Right ventricle myocardium superior (tissue), 1 donor: ENCODE data around the gene RNF141. TPM values are rescaled to one million over a fixed set of nuclear protein-coding genes. Genes with fewer than 3 reads are reported as not detected.
A peak's percentile ranks its signal among the peaks of the same experiment; 100 is the strongest.

ENCODE experiments used
- ATAC-seq: fragments of 200-7000 bp; cut with Tn5 transposase; one replicate; pipeline ENCODE4 v1.9.1; 2020; ENCODE audit warnings: mild to moderate bottlenecking; ENCODE audit not compliant: poor library complexity
- DNase-seq: peaks from one replicate; pipeline ENCODE4 v3.0.0-alpha.2; 2020
- intact Hi-C: fragments of 100-400 bp; cut with DNase I; formaldehyde crosslinking; loops from one replicate; pipeline ENCODE4 v1.11.2; 2022
- total RNA-seq: library from RNA; stranded (reverse); fragmentation: NEBNext Ultra II Directional; extraction: Animal tissue kit (Norgen Biotek cat#: 25700); gene quantifications from one replicate; pipeline ENCODE4 v1.2.1, GENCODE V29; 2021
- donor health status: DM: no; HTN: yes; CAD: no; lungs with severe emphysema.

Gene RNF141
- total RNA-seq, 1 donor from 2014 or later = 41.4 TPM

DNA sequence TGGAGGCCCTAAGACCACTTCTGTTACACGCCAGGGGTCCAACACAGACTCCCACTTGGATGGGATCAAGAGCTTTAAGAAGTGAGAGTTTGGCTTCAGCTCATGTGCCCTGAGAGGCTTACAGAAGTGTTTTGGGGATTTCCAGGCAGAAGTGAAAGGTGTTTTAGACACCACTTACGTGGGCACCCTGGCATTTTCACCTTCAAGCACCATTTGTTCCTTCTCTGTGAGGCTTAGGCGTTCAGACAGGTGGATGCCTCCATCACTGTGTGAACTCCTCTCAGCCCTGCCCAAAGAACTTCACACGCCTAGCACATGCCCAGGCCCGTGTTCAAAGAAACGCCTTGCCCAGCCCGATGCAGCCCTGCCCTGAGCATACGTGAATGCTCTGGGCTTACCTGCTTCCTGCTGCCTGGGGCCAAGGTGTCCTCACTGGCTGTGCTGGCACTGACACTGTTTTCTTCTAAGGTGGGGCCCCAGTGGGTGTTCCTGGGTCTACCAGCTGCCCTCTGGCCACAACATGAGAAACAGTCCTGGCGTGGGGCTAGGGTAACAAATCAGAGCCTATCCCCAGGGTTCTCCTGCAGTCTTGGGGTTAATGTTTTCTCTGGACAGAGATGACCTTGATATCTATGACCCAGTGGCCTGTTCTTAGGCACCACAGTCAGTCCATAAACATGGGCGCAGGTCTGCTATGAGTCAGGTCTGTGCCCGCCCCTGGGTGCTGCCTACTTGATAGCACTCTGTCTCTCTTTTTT lies 51.9 kb downstream of the RNF141 start:
- DNase-seq (no peak), ATAC-seq (no peak)
- intact Hi-C loops = no loop called here

DNA sequence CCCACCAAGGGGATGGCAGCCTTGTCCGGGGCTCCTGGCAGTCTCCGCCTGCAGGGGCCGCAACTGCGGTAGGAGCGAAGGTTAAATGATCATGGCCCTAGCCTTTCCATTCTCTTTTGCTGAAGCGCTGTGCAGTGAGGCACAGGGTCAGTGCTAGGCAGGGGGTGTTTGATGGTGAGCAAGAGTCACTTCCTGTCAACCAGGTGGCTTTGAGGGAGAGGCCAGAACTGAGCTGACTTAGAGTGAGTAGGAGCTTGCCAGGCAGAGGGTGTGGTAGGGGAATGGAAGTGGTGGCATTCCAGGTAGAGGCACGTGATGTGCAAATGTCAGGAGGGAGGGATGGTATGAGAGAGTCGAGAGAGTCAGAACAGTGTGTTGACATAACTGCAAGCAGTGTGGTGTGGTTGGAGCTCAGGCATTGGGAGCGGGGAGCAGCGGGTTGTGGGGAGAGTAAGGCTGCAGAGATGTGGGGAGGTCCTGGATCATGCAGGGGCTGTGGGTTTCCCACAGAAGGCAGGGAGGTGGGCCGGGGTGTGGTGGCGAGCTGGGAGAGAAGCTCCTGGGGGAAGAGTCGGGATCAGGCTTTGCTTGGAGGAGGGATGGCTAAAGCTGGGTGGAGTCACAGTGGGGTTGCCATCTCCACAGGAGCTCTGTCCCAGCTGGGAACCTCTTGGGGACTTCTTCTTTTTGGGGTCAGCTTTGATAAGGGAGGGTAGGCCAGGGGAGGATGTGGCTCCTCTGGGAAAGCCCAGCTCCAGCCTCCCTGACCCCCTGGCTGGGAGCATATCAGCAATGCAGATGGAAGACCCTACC lies 52.7 kb downstream of the RNF141 start:
- ATAC-seq (no peak), DNase-seq (no peak)
- intact Hi-C loops = no loop called here

DNA sequence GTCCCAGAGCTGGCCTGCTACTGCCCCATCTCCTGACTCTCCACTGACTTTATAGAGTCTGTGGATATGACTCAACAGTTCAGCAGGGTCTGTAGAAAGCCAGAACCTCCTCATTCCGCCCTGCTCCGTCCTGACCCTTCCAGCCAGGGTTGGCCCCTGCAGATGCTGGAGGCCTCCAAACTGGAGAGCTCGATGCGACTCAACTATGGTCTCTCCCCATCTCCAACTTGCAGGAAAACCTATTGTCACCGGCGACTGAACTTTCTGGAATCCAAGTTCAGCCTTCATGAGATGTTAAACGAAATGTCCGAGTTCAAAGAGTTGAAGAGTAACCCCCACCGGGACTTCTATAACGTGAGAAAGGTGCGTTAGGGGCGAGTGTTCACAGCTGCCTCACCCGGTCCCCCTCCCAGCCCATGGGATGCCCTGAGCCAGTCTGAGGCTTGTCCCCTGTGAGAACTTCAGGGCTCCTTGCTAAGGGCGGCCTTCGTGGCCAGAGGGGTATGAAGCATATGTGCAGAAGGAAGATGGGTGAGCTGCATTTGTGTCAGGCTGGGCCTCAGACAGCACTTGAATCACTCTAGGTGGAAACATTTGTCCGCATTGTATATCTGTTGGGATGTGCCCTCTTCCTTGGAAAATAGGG lies 53.9 kb downstream of the RNF141 start:
- DNase-seq (no peak), ATAC-seq (no peak)
- intact Hi-C loops = no loop called here

DNA sequence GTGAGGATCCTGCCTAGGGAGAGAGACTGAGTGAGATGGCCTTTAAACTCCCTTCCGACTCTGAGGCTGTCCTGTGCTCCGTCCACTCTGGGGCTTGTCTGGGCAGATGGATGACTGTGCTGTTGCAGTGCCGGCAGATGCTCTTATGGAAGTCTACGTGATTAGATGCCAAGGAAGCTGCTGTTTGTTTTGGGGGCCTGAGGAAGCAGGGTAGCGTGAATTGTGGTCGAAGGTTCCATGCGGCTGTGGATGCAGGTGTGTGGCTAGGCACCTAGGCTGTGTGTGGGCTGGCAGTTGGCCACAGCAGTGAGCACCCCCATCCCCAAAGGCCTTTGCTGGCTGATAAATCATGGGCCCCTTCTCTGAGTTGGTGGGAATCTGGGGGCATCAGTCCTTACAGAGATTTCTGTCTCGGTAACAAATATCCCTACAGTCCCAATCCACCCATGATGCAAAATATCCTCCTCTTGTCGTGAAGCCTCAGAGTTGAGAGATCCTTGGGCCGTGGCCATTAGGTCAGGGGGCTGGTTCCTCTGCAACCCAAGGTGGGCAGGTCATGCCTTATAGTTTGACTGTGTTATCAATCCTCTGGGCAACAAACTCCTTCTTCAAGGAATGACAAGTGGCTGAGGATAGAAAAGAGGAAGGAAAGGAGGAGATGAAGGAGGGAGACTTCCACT lies 54.7 kb downstream of the RNF141 start:
- DNase-seq (no peak), ATAC-seq (no peak)
- intact Hi-C loops = no loop called here

DNA sequence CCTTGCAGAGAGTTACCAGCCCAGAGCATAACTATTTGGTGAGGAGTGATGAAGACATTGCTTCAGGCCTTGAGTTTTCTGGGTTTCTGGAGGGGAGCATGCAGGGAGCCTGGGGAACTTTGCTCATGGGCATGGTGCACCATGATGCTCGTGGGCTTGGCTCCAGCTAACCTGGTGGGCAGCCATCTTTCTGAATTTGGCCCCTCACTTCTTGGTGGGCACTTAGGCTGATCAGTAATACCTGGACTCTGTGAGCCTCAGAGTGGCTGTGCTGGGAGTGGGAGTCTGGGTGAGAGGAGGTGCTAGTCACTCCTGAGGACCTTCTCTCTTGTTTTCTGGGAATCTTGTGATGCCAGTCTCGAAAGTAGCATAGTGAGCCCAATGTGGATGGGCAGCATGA lies 55.3 kb downstream of the RNF141 start:
- intact Hi-C loops = no loop called here
- no peak for DNase-seq

DNA sequence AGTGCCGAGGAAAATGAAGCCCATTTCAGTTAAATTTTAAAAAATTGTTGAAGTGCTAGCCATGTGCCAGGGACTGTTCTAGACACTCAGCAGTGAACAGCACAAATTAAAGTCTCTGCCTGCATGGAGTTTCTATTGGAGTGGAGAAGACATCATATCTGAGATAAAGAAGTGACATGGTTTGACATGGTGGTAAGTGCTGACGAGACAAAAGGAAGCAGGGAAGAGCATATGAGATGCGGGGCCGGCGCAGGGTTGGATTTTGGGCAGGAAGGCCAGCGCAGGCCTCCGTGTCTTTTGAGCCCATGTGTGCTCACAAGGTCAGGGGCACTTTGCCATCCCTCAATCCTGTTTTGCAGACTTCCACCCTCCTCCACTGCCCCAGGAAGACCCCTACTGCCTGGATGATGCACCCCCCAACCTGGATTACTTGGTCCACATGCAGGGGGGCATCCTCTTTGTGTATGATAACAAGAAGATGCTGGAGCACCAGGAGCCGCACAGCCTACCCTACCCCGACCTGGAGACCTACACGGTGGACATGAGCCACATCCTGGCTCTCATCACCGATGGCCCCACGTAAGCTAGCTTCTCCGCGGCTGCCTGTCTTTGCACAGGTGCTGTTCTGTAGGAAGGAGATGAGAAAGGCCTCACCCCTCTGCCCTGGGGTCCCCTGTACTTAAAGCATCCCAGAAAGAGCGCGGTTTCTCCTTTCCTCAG lies 56.4 kb downstream of the RNF141 start:
- DNase-seq = no peak
- intact Hi-C loops = no loop called here
- no peak for ATAC-seq

More for the DNA sequence above, 55.3 kb downstream of the RNF141 start:
- ATAC-seq = no peak

DNA sequence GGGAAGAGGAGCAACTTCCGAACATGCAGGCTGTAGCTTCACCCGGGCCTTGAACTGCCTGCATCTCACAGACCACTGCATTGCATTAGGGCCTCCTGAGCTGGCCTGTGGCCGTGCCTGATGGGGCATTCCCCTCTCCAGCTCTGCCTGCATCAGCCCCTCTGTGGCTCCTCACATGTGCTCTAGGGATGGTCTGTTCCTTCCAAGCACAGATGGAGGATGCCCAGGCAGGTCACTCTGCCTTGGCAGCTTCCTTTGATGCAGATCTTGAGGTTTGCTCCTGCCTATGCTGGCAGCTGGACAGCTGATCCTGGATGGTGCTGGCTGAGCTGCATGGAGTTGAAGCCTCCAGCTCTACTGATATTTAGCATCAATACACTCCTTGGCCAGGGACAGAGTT lies 57.4 kb downstream of the RNF141 start:
- no peak for ATAC-seq
- intact Hi-C loops = no loop called here
- no peak for DNase-seq

DNA sequence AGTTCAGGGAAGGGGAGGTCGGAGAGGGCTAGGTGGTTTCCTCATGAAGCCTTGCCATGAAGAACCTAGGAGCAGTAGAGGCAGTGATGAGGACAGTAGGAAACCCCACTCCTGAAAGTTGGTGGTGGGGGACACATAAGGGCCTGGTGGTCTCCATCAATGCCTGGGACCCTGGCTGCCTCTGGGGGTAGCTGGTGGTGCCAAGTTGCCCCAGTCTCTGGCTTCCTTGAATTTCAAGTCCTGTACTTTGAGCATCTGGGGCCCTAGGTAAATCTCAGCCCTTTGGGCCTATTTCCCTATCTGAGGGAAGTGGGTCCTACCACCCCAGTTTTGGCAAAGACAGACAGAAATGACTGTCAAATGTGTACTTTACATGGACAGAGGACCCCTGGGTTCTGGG lies 57.8 kb downstream of the RNF141 start:
- intact Hi-C loops = no loop called here

DNA sequence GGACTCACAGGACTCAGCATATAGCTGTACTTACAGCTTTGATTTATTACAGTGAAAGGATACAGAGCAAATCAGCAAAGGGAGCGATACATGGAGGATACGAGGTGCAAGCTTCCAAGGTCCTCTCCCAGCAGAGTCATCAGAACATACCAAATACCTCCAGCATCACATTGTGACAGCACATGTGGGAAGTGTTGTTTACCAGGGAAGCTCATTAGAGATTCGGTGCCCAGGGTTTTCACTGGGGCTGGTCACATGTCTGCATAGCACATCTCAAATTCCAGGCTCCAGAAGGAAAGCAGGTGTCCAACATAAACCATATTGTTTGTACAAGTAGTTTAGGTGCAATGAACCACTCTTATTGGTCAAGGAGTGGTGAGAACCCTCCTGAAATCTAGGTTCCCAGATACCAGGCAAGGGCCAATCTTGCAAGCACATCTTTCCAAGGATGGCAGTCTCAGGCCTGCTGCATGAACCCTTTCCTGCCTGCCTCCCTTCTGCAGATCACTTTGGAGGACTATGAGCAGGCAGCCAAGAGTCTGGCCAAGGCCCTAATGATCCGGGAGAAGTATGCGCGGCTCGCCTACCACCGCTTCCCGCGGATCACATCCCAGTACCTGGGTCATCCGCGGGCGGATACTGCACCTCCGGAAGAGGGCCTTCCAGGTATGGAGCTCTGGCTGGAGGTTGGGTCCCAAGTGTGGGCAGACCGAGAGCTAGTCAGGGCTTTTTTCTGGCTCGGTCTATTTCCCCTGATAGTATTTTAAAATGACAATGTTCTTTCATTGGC lies 59.2 kb downstream of the RNF141 start:
- DNase-seq (no peak), ATAC-seq (no peak)
- intact Hi-C loops = no loop called here

More for the DNA sequence above, 57.8 kb downstream of the RNF141 start:
- no peak for ATAC-seq
- DNase-seq = no peak

DNA sequence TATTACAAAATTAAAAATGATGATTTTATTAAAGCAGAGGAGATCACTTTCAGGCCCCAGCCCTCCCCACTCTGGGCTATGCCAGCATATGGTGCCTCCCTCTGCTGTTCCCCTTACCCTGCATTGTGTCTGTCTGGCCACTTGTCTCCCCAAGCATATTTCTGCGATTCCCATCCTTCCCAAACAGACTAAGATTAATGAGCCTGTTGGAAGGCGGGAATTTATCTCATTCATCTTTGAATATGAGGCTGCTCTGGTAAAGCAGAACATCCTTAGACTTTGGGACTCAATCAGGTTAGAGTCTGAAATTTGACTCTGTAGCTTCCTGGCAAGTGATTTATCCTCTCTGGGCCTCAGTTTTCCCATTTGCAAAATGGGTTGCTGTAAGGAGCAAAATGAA lies 60.2 kb downstream of the RNF141 start:
- DNase-seq (no peak), ATAC-seq (no peak)
- intact Hi-C loops = no loop called here

DNA sequence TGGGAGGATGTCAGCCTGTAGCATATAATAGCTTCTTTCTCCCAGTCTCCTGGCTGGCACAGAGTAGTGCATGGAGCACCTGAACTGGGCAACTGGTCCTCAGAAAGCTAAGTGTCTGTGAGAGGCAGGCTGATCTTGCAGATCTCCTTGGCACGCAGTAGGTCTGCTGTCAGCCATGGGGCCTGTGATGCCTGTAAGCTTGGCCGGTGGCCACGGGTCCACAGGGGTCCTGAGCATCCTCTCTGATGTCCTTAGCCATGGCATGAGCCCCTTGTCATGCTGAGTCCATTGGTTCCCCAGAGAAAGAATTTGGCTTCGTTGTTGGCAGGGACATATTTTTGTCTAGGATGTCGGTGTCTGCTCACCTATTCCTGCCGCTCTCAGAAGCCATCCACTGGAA lies 61.0 kb downstream of the RNF141 start:
- ATAC-seq (no peak), DNase-seq (no peak)
- intact Hi-C loops = no loop called here

DNA sequence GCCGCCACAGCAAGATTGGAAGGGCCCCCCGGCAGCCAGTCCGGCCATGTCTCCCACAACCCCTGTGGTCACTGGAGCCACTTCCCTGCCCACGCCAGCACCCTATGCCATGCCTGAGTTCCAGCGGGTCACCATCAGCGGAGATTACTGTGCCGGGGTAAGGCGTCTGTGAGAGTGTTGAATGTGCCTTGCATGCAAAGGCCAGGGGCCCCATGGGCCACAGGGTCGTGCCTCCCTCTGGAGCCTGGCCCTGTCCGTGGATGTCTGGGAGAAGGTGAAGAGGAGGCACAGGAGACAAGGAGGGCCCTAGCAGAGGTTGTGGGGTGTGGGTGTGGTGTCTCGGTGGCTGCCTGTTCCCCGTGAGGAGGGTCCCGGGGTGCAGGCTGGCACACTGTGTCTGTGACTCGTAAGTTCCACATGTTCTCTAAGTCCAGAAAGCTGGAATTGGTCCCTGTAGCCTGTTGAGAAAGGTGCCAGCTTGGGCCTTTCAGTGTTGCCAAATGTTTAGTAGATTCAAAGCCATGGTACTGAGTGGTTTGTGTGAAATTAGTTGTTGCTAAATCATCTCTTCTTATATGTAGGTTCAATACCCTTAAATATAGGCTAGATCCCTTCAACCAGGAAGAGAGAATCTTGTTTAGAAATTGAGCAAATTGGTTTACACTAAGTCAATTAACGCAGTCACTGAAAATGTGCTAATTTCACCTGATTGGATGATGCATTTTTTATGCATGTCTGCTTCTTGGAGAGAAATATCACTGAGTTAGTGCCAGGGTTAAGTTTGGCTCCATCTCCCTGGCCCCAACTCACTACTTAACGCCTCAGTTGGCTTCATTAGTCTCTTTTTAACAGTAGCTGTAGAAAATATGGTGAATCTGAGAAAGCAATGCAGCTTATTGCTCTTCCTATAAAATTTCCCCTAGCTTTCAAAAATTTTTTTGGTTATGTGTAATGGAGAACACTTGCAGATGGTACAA lies 62.1 kb downstream of the RNF141 start:
- peak; percentile 25 for ATAC-seq
- intact Hi-C loops = no loop called here
- no peak for DNase-seq

DNA sequence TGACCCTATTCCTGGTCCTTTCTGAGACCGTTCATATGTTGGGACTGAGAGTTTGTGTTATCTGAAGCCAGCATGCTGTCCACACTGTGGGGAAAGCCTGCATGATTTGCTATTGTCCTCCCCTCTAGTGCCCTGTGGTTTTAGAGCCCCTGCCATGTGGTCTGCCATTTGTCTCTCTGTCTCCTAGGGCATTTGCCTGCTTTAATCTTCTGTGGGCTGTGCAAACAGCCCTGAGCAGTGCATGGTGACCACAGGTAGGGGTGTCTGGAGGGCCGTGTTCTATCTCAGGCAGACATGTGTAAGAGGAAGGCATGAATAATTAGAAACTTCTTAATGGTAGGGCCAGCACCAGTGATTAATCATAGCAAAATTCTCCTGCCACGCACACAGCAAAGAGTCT lies 62.9 kb downstream of the RNF141 start:
- ATAC-seq (no peak), DNase-seq (no peak)
- intact Hi-C loops = no loop called here

DNA sequence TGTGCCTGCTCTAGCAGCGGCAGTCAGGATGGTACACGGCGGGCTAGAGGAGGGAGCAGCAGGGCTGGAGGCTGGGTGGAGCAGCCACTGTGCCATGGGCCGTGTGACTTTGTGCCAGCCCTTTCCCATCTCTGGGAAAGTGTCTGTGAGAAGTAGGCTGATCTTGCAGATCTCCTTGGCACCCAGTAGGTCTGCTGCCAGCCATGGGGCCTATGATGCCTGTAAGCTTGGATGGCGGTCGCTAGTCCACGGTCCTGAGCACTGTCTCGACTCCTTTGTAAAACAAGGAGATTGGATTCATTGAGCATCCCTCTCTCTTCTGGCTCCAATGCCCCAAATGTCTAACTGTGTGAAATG lies 63.3 kb downstream of the RNF141 start:
- intact Hi-C loops = no loop called here
- DNase-seq (no peak), ATAC-seq (no peak)

DNA sequence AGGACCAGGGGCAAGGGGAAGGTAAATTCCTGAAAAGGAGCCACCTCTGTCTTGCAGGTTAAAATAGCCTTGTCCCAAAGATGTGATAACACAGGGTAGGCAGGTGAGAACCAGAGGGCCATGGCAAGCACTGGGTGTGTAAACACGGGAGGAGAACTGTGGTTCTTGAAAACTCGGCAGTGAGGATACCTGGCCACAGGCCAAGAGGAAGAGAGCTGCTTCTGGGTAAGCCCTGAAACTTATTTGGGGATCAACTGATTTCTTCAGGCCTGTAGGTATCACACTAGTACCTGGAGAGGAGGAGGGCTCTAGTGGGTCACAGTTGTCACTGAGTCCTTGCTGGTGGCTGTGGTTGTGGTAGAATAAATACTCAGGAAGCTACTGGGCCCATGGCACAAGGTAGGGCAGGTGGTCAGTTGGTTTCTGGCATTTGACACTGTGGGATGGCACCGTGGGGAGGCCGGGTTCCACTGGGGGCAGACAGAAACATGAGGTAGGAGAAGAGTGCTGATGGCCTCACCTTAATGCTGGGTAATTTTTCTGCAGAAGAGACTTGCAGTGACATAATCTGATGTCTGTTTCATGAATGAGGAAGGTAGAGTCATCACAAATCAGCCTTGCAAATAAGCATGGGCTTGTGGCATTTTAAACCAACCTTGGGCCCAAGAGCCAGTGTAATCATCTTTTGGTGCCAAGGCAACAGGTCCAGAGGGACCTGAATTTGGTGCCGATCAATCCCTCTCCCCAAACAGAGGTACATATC lies 63.9 kb downstream of the RNF141 start:
- no peak for ATAC-seq
- DNase-seq = no peak
- intact Hi-C loops = no loop called here

DNA sequence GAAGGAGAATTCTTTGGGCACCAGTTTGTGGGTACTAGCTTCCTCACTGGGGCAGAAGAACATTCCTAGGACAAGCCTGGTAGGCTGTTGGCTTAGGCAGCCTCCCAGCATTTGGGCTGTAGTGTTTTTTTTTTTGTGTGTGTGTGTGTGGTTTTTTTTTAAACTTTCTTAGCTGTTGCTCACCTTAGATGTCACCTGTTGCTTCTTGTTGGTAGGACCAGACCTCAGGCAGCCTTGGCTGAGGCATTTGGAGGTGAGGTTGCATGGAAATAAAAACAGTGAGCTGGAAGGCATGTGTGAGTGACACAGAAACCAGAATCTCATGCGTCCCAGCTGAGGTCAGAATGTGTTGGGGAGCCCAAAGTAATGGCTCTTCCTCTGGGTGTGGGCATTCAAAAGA lies 64.6 kb downstream of the RNF141 start:
- intact Hi-C loops = no loop called here

More for the DNA sequence above, 64.6 kb downstream of the RNF141 start:
- DNase-seq = no peak
- ATAC-seq = no peak
